ENCODE measurements around the gene CACNB1. TPM values are rescaled to one million over a fixed set of nuclear protein-coding genes. Genes with fewer than 3 reads are reported as not detected.

Gene CACNB1
- total RNA-seq, 1 experiment from 2014 or later = 20.0 TPM

GRCh38 chr17:39225959-39226683, 28.7 kb upstream of the CACNB1 start:
- no peak overlapping the region for H3K9ac ChIP-seq (ENCODE audit: extremely low read depth, insufficient read length, low read length)
- WGBS (ENCODE audit: extremely low coverage, insufficient read length, low lambda C conversion rate) = no CpG with 5 or more reads among the region's 24 CpGs
- H2BK20ac ChIP-seq (ENCODE audit: low read depth, low read length, poor library complexity, severe bottlenecking) = no peak overlapping the region
- no peak overlapping the region for H2BK12ac ChIP-seq (ENCODE audit: insufficient read length, low read depth, low read length)
- no peaks in the 10 kb centered on the region for H3K79me1 ChIP-seq (ENCODE audit: insufficient read depth, low read depth, low read length, poor library complexity, severe bottlenecking)
- no peaks in the 10 kb centered on the region for H4K20me1 ChIP-seq (ENCODE audit: control insufficient read depth, insufficient read depth, insufficient read length)
- no peak overlapping the region for H2AK5ac ChIP-seq (ENCODE audit: insufficient read length, low read length)
- DNase-seq = peak; percentile 100
- no peak overlapping the region for H3K27ac ChIP-seq (ENCODE audit: insufficient read length, low read depth, low read length)
- H3K23me2 ChIP-seq (ENCODE audit: insufficient read length, low read depth, low read length, poor library complexity, severe bottlenecking) = peaks cover 13% of the 10 kb centered on the region
- no peaks in the 10 kb centered on the region for H3K4me1 ChIP-seq (ENCODE audit: insufficient read depth, low read length)
- no peak overlapping the region for H2AFZ ChIP-seq (ENCODE audit: low read length)
- H3K14ac ChIP-seq (ENCODE audit: insufficient read depth, low read length) = no peak overlapping the region
- H3K9me3 Mint-ChIP-seq = no peaks in the 10 kb centered on the region
- peak overlapping the region in 1 of 3 experiments; percentile 27; a peak in 1 of 7 replicates for H3K27ac Mint-ChIP-seq
- TF ChIP-seq CTCF (conservative IDR thresholded peaks at IDR 0.05) = no peak
- H3K4ac ChIP-seq (ENCODE audit: low read depth, low read length) = no peak overlapping the region
- peaks cover 17 to 22% of the 10 kb centered on the region in 2 experiments for H3K4me1 Mint-ChIP-seq
- H3K4me2 ChIP-seq (ENCODE audit: insufficient read depth, insufficient read length, low read length) = peak overlapping the region; percentile 44
- no peaks in the 10 kb centered on the region for H3K36me3 Mint-ChIP-seq (ENCODE audit: insufficient read depth in 1 of 3, low read depth in 3 of 3)
- H4K8ac ChIP-seq (replicated peaks; ENCODE audit: insufficient read length, low read depth, low read length) = no peak overlapping the region
- peaks cover 63% of the 10 kb centered on the region for H3K27me3 Mint-ChIP-seq (ENCODE audit: low read depth)
- H3K56ac ChIP-seq (ENCODE audit: insufficient read length, low read depth, low read length) = no peak overlapping the region
- H2BK5ac ChIP-seq (ENCODE audit: insufficient read length, low read length) = no peak overlapping the region
- no peak overlapping the region for H4K91ac ChIP-seq (ENCODE audit: insufficient read length, low read depth, low read length)
- no peaks in the 10 kb centered on the region for H3K79me2 ChIP-seq (ENCODE audit: insufficient read depth, low read length)
- no peak overlapping the region for H2BK15ac ChIP-seq (ENCODE audit: low read depth, low read length)
- no peaks in the 10 kb centered on the region for H3K9me3 ChIP-seq (ENCODE audit: control insufficient read depth, low read depth, low read length)
- H4K5ac ChIP-seq (ENCODE audit: insufficient read length, low read depth, low read length) = no peak overlapping the region
- peaks cover 17% of the 10 kb centered on the region; the same call in 1 of the 2 replicates for H3K27me3 ChIP-seq (ENCODE audit: insufficient read depth, low read length)
- H2BK120ac ChIP-seq (ENCODE audit: low read depth, low read length, poor library complexity, severe bottlenecking) = no peak overlapping the region
- peak overlapping the region; percentile 44 to 76 for H3K4me3 Mint-ChIP-seq
- no peak overlapping the region for H3K18ac ChIP-seq (ENCODE audit: insufficient read length, low read depth, low read length)
- no peak overlapping the region for H3T11ph ChIP-seq (ENCODE audit: low read length)
- no peak overlapping the region for H3K23ac ChIP-seq (ENCODE audit: insufficient read length, low read depth, low read length)

Data from H9 (cell line).